Activated T-cell treated with anti-CD3 and anti-CD28 coated beads, Interleukin-2, amount 50 U/mL, for 24 hours (primary cell): ENCODE data around the gene GPATCH4.

ENCODE experiments used
- DNase-seq: peaks from one replicate; pipeline ENCODE4 v3.0.0-alpha.2; 2020
- H3K27ac Mint-ChIP-seq: 2 replicates; pipeline ENCODE4 v1.8.0; 2020; ENCODE audit warnings: mild to moderate bottlenecking, mixed read lengths
- H3K27me3 Mint-ChIP-seq: 2 replicates; pipeline ENCODE4 v1.8.0; 2020; ENCODE audit warnings: mixed read lengths
- H3K36me3 Mint-ChIP-seq: 2 replicates; pipeline ENCODE4 v1.8.0; 2020; ENCODE audit warnings: low read depth, mixed read lengths
- H3K4me1 Mint-ChIP-seq: 2 replicates; pipeline ENCODE4 v1.8.0; 2020; ENCODE audit warnings: low read depth, mixed read lengths
- H3K4me3 Mint-ChIP-seq: 2 replicates; pipeline ENCODE4 v1.8.0; 2020; ENCODE audit warnings: mild to moderate bottlenecking, moderate library complexity, mixed read lengths
- H3K9me3 Mint-ChIP-seq: 2 replicates; pipeline ENCODE4 v1.8.0; 2020; ENCODE audit warnings: mixed read lengths

Gene GPATCH4

GRCh38 chr1:156601122-156601830 lies at the start of gene GPATCH4:
Gene GPATCH4 (minus strand): TSS chr1:156601479.
- peak within 1 kb of the TSS; percentile 97 for H3K27ac Mint-ChIP-seq
- DNase-seq = peak; percentile 85
- peak within 1 kb of the TSS; percentile 95 for H3K4me3 Mint-ChIP-seq
- H3K9me3 Mint-ChIP-seq = no peaks in the 10 kb centered on the region
- H3K4me1 Mint-ChIP-seq = peaks cover 46% of the 10 kb centered on the region
- no peaks in the 10 kb centered on the region for H3K27me3 Mint-ChIP-seq
- peaks cover 54% of the 10 kb centered on the region for H3K36me3 Mint-ChIP-seq

GRCh38 chr1:156648951-156649350 lies 47.7 kb upstream of the GPATCH4 start:
- Mint-ChIP-seq H3K4me3 (no peak overlapping the region), H3K36me3 (no peaks in the 10 kb centered on the region), H3K27me3 (peaks cover 90% of the 10 kb centered on the region), H3K4me1 (no peaks in the 10 kb centered on the region), H3K9me3 (no peaks in the 10 kb centered on the region), H3K27ac (no peak overlapping the region)
- DNase-seq = no peak

DNA sequence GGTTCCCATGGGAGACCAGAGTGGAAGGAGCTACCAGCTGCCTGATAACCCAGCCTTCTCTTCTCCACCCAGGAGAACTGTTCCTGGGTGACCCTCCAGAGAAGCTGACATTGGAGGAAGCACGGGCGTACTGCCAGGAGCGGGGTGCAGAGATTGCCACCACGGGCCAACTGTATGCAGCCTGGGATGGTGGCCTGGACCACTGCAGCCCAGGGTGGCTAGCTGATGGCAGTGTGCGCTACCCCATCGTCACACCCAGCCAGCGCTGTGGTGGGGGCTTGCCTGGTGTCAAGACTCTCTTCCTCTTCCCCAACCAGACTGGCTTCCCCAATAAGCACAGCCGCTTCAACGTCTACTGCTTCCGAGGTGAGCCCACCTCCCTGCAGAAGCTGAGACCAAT lies 47.2 kb upstream of the GPATCH4 start:
- H3K36me3 Mint-ChIP-seq = no peaks in the 10 kb centered on the region
- peaks cover 4% of the 10 kb centered on the region for H3K4me1 Mint-ChIP-seq
- H3K9me3 Mint-ChIP-seq = no peaks in the 10 kb centered on the region
- H3K4me3 Mint-ChIP-seq = no peak overlapping the region
- H3K27ac Mint-ChIP-seq = no peak overlapping the region
- peaks cover 90% of the 10 kb centered on the region for H3K27me3 Mint-ChIP-seq
- DNase-seq = no peak

DNA sequence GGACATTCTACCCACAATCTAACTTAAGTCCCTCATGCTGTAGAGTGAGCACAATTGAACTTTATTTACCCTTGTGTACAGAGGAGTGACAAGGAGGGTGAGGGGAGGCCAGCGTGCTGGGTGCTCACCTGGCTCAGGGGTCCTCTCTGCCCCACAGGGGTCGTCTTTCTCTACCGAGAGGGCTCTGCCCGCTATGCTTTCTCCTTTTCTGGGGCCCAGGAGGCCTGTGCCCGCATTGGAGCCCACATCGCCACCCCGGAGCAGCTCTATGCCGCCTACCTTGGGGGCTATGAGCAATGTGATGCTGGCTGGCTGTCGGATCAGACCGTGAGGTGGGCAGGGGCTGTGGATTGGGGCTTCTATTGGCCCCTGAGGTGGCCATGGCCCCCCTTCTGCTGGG lies 46.1 kb upstream of the GPATCH4 start:
- Mint-ChIP-seq H3K36me3 (no peaks in the 10 kb centered on the region), H3K4me1 (peaks cover 12% of the 10 kb centered on the region), H3K27ac (no peak overlapping the region), H3K27me3 (peaks cover 90% of the 10 kb centered on the region), H3K9me3 (no peaks in the 10 kb centered on the region), H3K4me3 (no peak overlapping the region)
- no peak for DNase-seq

GRCh38 chr1:156646738-156647211 lies 45.5 kb upstream of the GPATCH4 start:
- no peak for DNase-seq
- H3K36me3 Mint-ChIP-seq = no peaks in the 10 kb centered on the region
- peaks cover 86% of the 10 kb centered on the region for H3K27me3 Mint-ChIP-seq
- no peaks in the 10 kb centered on the region for H3K9me3 Mint-ChIP-seq
- H3K4me1 Mint-ChIP-seq = peaks cover 13% of the 10 kb centered on the region
- no peak overlapping the region for H3K4me3 Mint-ChIP-seq
- H3K27ac Mint-ChIP-seq = no peak overlapping the region

- no peak overlapping the region for H3K27ac Mint-ChIP-seq
- H3K4me3 Mint-ChIP-seq = no peak overlapping the region
- no peaks in the 10 kb centered on the region for H3K36me3 Mint-ChIP-seq
- H3K9me3 Mint-ChIP-seq = no peaks in the 10 kb centered on the region
- peaks cover 87% of the 10 kb centered on the region for H3K27me3 Mint-ChIP-seq
- no peak for DNase-seq
- H3K4me1 Mint-ChIP-seq = peaks cover 20% of the 10 kb centered on the region
Measured at GRCh38 chr1:156645666-156646065, 44.4 kb upstream of the GPATCH4 start.

DNA sequence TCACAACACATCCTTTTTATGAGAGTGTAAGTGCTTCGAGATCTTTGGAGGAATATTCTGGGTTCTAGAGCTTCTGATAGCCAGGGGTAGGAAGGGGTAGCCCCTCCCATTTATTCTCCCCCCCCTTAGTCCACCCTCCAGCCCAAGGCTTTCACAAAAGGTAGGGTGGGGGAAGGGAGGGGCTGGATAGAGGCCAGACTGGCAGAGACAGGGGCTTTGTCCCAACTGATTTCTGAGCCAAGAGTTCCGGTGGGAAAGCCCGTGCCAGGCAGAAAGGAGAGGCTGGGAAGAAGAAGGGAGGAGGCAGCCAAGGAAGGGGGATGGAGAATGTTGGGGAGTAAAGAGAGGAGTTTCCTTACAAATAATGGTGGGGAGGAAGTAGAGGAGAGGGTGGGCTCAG lies 43.8 kb upstream of the GPATCH4 start:
- DNase-seq = no peak
- H3K4me3 Mint-ChIP-seq = no peak overlapping the region
- H3K36me3 Mint-ChIP-seq = no peaks in the 10 kb centered on the region
- H3K27me3 Mint-ChIP-seq = peaks cover 88% of the 10 kb centered on the region
- H3K4me1 Mint-ChIP-seq = peaks cover 20% of the 10 kb centered on the region
- no peaks in the 10 kb centered on the region for H3K9me3 Mint-ChIP-seq
- H3K27ac Mint-ChIP-seq = no peak overlapping the region

GRCh38 chr1:156644640-156645039 lies 43.4 kb upstream of the GPATCH4 start:
- no peak overlapping the region for H3K27ac Mint-ChIP-seq
- DNase-seq = no peak

DNA sequence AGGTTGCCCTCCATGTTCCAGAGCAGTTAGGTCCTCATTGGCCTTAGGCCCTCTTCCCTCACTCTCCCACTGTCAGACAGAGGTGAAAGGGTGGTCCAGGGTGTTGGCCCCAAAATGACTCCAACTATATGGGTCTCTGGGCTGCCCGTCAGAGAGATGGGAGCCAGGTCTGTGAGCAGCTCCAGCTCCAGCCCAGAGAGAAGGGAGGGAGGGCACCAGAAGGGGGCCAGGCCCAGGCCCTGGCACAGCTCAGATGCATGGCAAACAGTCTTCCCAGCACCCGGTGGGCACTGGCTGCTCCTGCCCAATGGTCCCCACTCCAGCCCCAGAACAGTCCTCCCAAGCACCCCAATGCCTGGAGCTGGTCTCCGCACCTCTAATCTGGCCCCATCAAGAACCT lies 42.9 kb upstream of the GPATCH4 start:
- H3K27me3 Mint-ChIP-seq = peaks cover 90% of the 10 kb centered on the region
- DNase-seq = no peak
- H3K4me1 Mint-ChIP-seq = peaks cover 20% of the 10 kb centered on the region
- no peak overlapping the region for H3K27ac Mint-ChIP-seq
- no peak overlapping the region for H3K4me3 Mint-ChIP-seq
- H3K9me3 Mint-ChIP-seq = no peaks in the 10 kb centered on the region
- H3K36me3 Mint-ChIP-seq = no peaks in the 10 kb centered on the region

More at GRCh38 chr1:156644640-156645039, 43.4 kb upstream of the GPATCH4 start:
- Mint-ChIP-seq H3K27me3 (peaks cover 90% of the 10 kb centered on the region), H3K9me3 (no peaks in the 10 kb centered on the region), H3K4me1 (peaks cover 20% of the 10 kb centered on the region), H3K4me3 (no peak overlapping the region), H3K36me3 (no peaks in the 10 kb centered on the region)

DNA sequence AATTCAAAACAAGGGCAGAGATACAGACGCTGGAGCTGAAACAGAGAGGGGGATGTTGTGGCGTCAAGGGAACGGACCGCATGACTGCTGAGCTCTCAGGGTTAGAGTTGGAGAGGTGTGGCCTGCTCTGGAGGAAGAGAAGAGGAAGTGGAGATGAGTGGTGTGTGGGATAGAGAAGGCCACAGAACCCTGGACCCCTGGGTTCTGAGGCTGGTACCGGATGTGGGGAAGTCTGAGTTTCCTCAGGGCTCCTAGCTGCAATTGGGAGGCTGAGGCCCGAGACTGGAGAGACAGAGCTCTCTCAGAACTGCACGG lies 42.5 kb upstream of the GPATCH4 start:
- Mint-ChIP-seq H3K4me3 (no peak overlapping the region), H3K4me1 (peaks cover 20% of the 10 kb centered on the region), H3K9me3 (no peaks in the 10 kb centered on the region), H3K36me3 (no peaks in the 10 kb centered on the region), H3K27ac (no peak overlapping the region), H3K27me3 (peaks cover 90% of the 10 kb centered on the region)
- no peak for DNase-seq

- Mint-ChIP-seq H3K27me3 (peaks cover 91% of the 10 kb centered on the region), H3K4me3 (no peak overlapping the region), H3K9me3 (no peaks in the 10 kb centered on the region), H3K27ac (no peak overlapping the region), H3K4me1 (peaks cover 20% of the 10 kb centered on the region), H3K36me3 (no peaks in the 10 kb centered on the region)
- no peak for DNase-seq
Measured at GRCh38 chr1:156643049-156643777, 41.9 kb upstream of the GPATCH4 start.

DNA sequence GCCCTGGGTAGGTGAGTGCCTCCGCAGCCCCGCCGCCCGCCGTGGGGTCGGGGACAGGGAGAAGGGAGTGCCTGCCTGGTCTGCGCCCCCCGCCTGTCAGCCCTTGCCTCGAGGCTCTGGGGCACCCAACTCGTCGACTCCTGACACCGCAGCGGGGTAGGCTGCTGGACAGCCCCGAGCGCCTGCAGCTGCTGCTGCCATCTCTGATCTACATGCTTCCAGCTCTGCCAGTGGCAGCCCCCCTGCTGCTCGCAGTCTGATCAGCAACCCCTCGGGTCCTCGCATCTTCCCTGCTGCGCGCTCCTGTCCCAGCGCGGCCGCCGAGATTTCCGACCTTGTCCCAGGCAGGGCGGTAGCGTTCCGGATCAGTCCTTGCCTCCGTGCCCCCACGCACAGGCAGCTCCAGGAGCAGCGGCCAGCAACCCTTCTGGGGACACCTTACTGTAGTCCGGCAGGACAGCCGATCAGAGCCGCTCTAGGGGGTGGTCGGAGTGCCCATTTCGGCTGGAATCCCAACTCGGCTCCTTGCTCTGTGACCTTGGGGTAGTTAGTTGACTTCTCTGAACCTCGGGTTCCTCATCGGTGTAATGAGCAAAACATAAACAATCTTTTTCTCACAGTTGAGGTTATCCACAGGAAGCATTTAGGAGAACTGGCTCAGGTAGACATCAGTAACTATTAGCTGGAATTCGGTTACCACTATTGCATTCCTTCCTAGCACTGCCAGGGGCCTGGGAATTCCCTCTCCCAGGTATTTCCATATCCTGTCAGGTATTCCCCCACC lies 41.2 kb upstream of the GPATCH4 start:
- H3K27ac Mint-ChIP-seq = no peak overlapping the region
- H3K4me3 Mint-ChIP-seq = peak overlapping the region; percentile 19
- no peaks in the 10 kb centered on the region for H3K9me3 Mint-ChIP-seq
- no peak for DNase-seq
- no peaks in the 10 kb centered on the region for H3K36me3 Mint-ChIP-seq
- peaks cover 89% of the 10 kb centered on the region for H3K27me3 Mint-ChIP-seq
- H3K4me1 Mint-ChIP-seq = peaks cover 20% of the 10 kb centered on the region

DNA sequence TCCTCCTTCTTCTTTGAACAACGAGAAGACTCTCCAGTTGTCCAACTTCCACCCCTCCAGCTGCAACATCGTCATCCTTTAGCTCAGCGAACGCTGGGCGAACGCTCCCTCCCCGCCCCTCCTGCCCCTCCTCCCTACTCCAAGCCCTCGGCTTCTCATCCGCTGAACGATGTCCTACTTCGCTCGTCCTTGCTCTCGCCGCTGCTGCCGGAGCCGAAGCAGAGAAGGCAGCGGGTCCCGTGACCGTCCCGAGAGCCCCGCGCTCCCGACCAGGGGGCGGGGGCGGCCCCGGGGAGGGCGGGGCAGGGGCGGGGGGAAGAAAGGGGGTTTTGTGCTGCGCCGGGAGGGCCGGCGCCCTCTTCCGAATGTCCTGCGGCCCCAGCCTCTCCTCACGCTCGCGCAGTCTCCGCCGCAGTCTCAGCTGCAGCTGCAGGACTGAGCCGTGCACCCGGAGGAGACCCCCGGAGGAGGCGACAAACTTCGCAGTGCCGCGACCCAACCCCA lies 40.5 kb upstream of the GPATCH4 start, which contains the start of gene BCAN:
Gene BCAN (plus strand): TSS at position 357 of the 504 bp plus-strand sequence. CDS start 3,938 bp downstream, outside the sequence.
- Mint-ChIP-seq H3K36me3 (no peaks in the 10 kb centered on the region), H3K9me3 (no peaks in the 10 kb centered on the region), H3K4me1 (peaks cover 20% of the 10 kb centered on the region), H3K27me3 (peaks cover 85% of the 10 kb centered on the region), H3K27ac (no peak within 1 kb of the TSS), H3K4me3 (peak within 1 kb of the TSS; percentile 19)
- no peak for DNase-seq

DNA sequence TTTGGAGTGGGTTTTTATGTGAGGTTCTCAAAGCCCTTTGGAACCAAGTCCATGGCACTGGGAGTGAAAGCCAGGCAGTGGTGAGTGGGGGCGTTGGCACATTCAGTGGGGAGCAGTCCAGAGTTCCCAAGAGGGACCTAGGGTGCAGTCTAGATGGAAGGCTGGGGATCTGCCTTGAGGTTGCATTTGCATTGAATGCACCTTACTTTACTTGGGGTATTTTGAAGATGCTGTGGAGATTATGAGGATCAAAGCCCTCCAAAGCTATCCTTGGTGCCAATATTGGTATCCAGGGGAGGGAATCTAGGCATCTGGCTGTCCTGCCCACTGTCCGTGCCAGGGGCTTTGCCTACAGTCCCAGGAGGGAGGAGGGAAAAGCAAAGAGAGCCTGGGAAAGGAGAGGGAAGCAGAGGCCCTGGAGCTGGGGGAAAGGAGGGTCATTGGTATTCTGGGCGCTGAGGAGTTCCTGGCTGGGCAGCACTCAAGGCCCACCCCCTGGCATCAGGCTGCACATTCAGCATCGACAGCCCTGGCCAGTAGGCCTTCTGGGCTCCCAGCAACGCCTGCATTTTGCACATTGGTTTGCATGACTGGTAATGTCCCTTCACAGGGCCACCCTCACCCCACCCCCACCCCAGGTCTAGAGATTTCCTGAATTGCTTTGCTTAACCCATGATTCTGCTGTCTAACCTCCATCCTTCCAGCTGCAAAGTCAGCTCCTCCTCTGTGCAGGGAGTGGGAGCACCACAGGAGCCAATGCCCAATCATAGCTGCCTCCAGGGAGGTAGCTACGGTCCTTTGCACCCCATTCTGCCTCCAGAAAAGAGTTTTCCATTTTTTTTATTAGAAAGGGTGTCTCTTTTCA lies 39.8 kb upstream of the GPATCH4 start:
- H3K4me1 Mint-ChIP-seq = peaks cover 20% of the 10 kb centered on the region
- H3K27me3 Mint-ChIP-seq = peaks cover 85% of the 10 kb centered on the region
- H3K27ac Mint-ChIP-seq = no peak overlapping the region
- H3K9me3 Mint-ChIP-seq = no peaks in the 10 kb centered on the region
- no peak overlapping the region for H3K4me3 Mint-ChIP-seq
- no peak for DNase-seq
- H3K36me3 Mint-ChIP-seq = no peaks in the 10 kb centered on the region
